LNCaP clone FGC (cell line): ENCODE data around the gene DENND4A.

Source experiments
- DNase-seq: peaks from one replicate; pipeline ENCODE4 v3.0.0-alpha.2; 2011; ENCODE audit warnings: low read depth
- H3K4me3 ChIP-seq: 2 replicates; pipeline ENCODE4 v1.5.1; 2011; ENCODE audit warnings: mild to moderate bottlenecking, low read depth, low read length, control low read depth
- CTCF ChIP-seq: IDR thresholded peaks from 2 replicates; pipeline ENCODE4 v1.5.1; 2012; ENCODE audit warnings: mild to moderate bottlenecking; ENCODE audit not compliant: control insufficient read depth, insufficient read depth; ENCODE audit errors: extremely low read depth

The DENND4A gene

GRCh38 chr15:65766422-65767263, 25.4 kb downstream of the DENND4A start:
- DNase-seq, result no peak
- no peak for TF ChIP-seq CTCF
- no peak overlapping the region for H3K4me3 ChIP-seq

- no peak for DNase-seq
- TF ChIP-seq CTCF, result no peak
Measured at GRCh38 chr15:65765106-65765505, 27.0 kb downstream of the DENND4A start.

GRCh38 chr15:65762914-65763787, 28.9 kb downstream of the DENND4A start:
- no peak for TF ChIP-seq CTCF
- no peak for DNase-seq
- H3K4me3 ChIP-seq, result no peak overlapping the region

More at GRCh38 chr15:65765106-65765505, 27.0 kb downstream of the DENND4A start:
- no peak overlapping the region for H3K4me3 ChIP-seq

GRCh38 chr15:65762399-65762798, 29.7 kb downstream of the DENND4A start:
- H3K4me3 ChIP-seq, result no peak overlapping the region
- TF ChIP-seq CTCF, result no peak
- no peak for DNase-seq

- DNase-seq, result no peak
- H3K4me3 ChIP-seq, result no peak overlapping the region
- TF ChIP-seq CTCF, result no peak
Measured at GRCh38 chr15:65761210-65761926, 30.7 kb downstream of the DENND4A start.

GRCh38 chr15:65759441-65759840, 32.7 kb downstream of the DENND4A start:
- TF ChIP-seq CTCF, result no peak

More at GRCh38 chr15:65759441-65759840, 32.7 kb downstream of the DENND4A start:
- no peak overlapping the region for H3K4me3 ChIP-seq
- DNase-seq, result no peak
